Endothelial cell of umbilical vein (primary cell): ENCODE measurements around the gene MAP4K4. TPM values are rescaled to one million over a fixed set of nuclear protein-coding genes. Genes with fewer than 3 reads are reported as not detected.
"Not testable (repeated sequence)": the region's sequence is repeated elsewhere in the genome, so short reads cannot be mapped to it uniquely, and the experiment has no call there.

Source experiments
- BruUV-seq: library from RNA; stranded (reverse); fragments of 400-500 nt; replicated peaks from 2 replicates; lab custom pipeline; 2021; lab: Mats Ljungman, UMichigan
- CTCF ChIA-PET: fragments of 300-600, 350-600 bp; sonication (Branson Sonifier 250); formaldehyde crosslinking; loops from one replicate; lab custom pipeline; 2021; ENCODE audit warnings: antibody characterized with exemption, inconsistent platforms; lab: Charles Lee
- POLR2A ChIA-PET: fragments of 300-600, 350-600 bp; sonication (Branson Sonifier 250); formaldehyde crosslinking; loops from one replicate; lab custom pipeline; 2021; ENCODE audit warnings: antibody characterized with exemption, inconsistent platforms; lab: Charles Lee
- DNase-seq: peaks from one replicate; pipeline ENCODE4 v3.0.0-alpha.2; 2011; ENCODE audit warnings: low read depth, low spot score
- FAIRE-seq: peaks from 2 replicates; lab custom pipeline; 2011; peaks lifted over from hg19 to GRCh38; lab: Jason Lieb, UNC
- H2AFZ ChIP-seq: 2 replicates; pipeline ENCODE4 v1.6.0; 2012; ENCODE audit warnings: low read depth, low read length, control low read depth, inconsistent platforms
- H3K27ac ChIP-seq: 2 replicates; pipeline ENCODE4 v1.5.1; 2011; ENCODE audit warnings: low read depth, mild to moderate bottlenecking, control low read depth, low read length, moderate library complexity; ENCODE audit not compliant: insufficient read depth
- H3K27me3 ChIP-seq, 2 experiments: 2 replicates each; pipeline versions ENCODE4 v1.6.0 to v1.6.1; 2011; ENCODE audit warnings: low read length in 2 of 2, mixed read lengths in 1 of 2; ENCODE audit not compliant: control insufficient read depth in 2 of 2, insufficient read depth in 2 of 2
- H3K36me3 ChIP-seq, 2 experiments: 2 replicates in 1 of 2; 3 replicates in 1 of 2; pipeline ENCODE4 v1.5.1; 2011; ENCODE audit warnings: low read length in 2 of 2, mild to moderate bottlenecking in 1 of 2, moderate library complexity in 1 of 2; ENCODE audit not compliant: control insufficient read depth in 2 of 2, insufficient read depth in 2 of 2; ENCODE audit errors: extremely low read depth in 1 of 2
- H3K4me1 ChIP-seq: 3 replicates; pipeline ENCODE4 v1.5.1; 2011; ENCODE audit warnings: mild to moderate bottlenecking, low read length; ENCODE audit not compliant: control insufficient read depth, insufficient read depth; ENCODE audit errors: extremely low read depth
- H3K4me2 ChIP-seq: 2 replicates; pipeline ENCODE4 v1.6.1; 2011; ENCODE audit warnings: low read length, control low read depth, mixed read lengths; ENCODE audit not compliant: insufficient read depth
- H3K4me3 ChIP-seq, 3 experiments: fragments of 200-600 bp in 1 of 3; sonication (generic), shearing (Covaris generic) in 1 of 3; replicated peaks in 1 of 3; 2 replicates each; pipeline ENCODE4 v1.5.1; 2011 to 2016; ENCODE audit warnings: control low read depth in 3 of 3, low read length in 3 of 3, mild to moderate bottlenecking in 2 of 3, inconsistent platforms in 1 of 3, low read depth in 1 of 3, moderate library complexity in 1 of 3; ENCODE audit not compliant: insufficient read depth in 1 of 3
- H3K79me2 ChIP-seq: 2 replicates; pipeline ENCODE4 v1.6.0; 2012; ENCODE audit warnings: low read length, inconsistent platforms; ENCODE audit not compliant: control insufficient read depth, insufficient read depth
- H3K9ac ChIP-seq: replicated peaks from 2 replicates; pipeline ENCODE3; 2011; ENCODE audit warnings: low read length, control low read depth; ENCODE audit not compliant: insufficient read depth; ENCODE audit errors: extremely low read depth
- H3K9me1 ChIP-seq: replicated peaks from 3 replicates; pipeline ENCODE4 v1.6.0; 2011; ENCODE audit warnings: mild to moderate bottlenecking, low read length; ENCODE audit not compliant: control insufficient read depth, insufficient read depth; ENCODE audit errors: extremely low read depth
- H3K9me3 ChIP-seq: replicated peaks from 2 replicates; pipeline ENCODE4 v1.5.1; 2012; ENCODE audit warnings: low read length, inconsistent platforms; ENCODE audit not compliant: control insufficient read depth, insufficient read depth
- H4K20me1 ChIP-seq: replicated peaks from 2 replicates; pipeline ENCODE3; 2011; ENCODE audit warnings: mild to moderate bottlenecking, low read length; ENCODE audit not compliant: control insufficient read depth, insufficient read depth; ENCODE audit errors: extremely low read depth
- CTCF ChIP-seq, 2 donors: IDR thresholded peaks; 1 replicate in 1 of 2; 2 replicates in 1 of 2; pipeline ENCODE4 v1.5.1; 2011; ENCODE audit warnings: low read length in 2 of 2, mild to moderate bottlenecking in 2 of 2, moderate library complexity in 2 of 2, control low read depth in 1 of 2, inconsistent platforms in 1 of 2, low read depth in 1 of 2; ENCODE audit not compliant: insufficient read depth in 1 of 2; ENCODE audit errors: extremely low read depth in 1 of 2
- EZH2 ChIP-seq: IDR thresholded peaks from 2 replicates; pipeline ENCODE4 v1.6.1; 2012; ENCODE audit warnings: borderline replicate concordance, low read depth, mild to moderate bottlenecking, moderate library complexity, low read length, inconsistent platforms; ENCODE audit not compliant: severe bottlenecking
- JUN ChIP-seq: IDR thresholded peaks from 2 replicates; pipeline ENCODE4 v1.6.1; 2011; ENCODE audit warnings: borderline replicate concordance, low read depth; ENCODE audit not compliant: insufficient read length, insufficient read depth
- MYC ChIP-seq: IDR thresholded peaks from one replicate; pipeline ENCODE4 v1.6.1; 2011; ENCODE audit warnings: mild to moderate bottlenecking, low read depth, low read length
- POLR2A ChIP-seq: IDR thresholded peaks from 2 replicates; pipeline ENCODE4 v1.6.1; 2012; ENCODE audit warnings: low read depth, mild to moderate bottlenecking, control low read depth, low read length
- POLR2AphosphoS5 ChIP-seq: IDR thresholded peaks from 2 replicates; pipeline ENCODE4 v1.6.1; 2012; ENCODE audit warnings: low read depth, mild to moderate bottlenecking, control low read depth, low read length, moderate library complexity; ENCODE audit not compliant: insufficient read depth
- dilution Hi-C: fragments of 300-500 bp; cut with MboI; formaldehyde crosslinking; loops from one replicate; pipeline ENCODE4 v1.15.0; 2019; ENCODE audit warnings: low sequenced_read_pairs; ENCODE audit not compliant: extremely low pct_ligation_motif_present
- intact Hi-C: fragments of 100-400 bp; cut with micrococcal nuclease; formaldehyde crosslinking; loops from one replicate; pipeline ENCODE4 v1.10.0; 2022
- polyA plus RNA-seq, 4 experiments: library from polyadenylated mRNA; depleted of rRNA in 3 of 4; stranded (reverse) in 3 of 4; unstranded in 1 of 4; fragments of >200 nt; gene quantifications; 2 replicates each; pipeline versions ENCODE4 v1.2.1 to v1.2.3, GENCODE V29; 2011 to 2012; ENCODE audit warnings: missing spikeins in 1 of 4
- total RNA-seq: library from RNA; stranded (reverse); gene quantifications from 2 replicates; pipeline ENCODE4 v1.2.3, GENCODE V29; 2021

MAP4K4 gene
- total and polyA plus RNA-seq, 2 donors (not counting 3 experiments of a cell fraction or from before 2014, with no cell fraction given) = 79.4 to 269 TPM

DNA sequence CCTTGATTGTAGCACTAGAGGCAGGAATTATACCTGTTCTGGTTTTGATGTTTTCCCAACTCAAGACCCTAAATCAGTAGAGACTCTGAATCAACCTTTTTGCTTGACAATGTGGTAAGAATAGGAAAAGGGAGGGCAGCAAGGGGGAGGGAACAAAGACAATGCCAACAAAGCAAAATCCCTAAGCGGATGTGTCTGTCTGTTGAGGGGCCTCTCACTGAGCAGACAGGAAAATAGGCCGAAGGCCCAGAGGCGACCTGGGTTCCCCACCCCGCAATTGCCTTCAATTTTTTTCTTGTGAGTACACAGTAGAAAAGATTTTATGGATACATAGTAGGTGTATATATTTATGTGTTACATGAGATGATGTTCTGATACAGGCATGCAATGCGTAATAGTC lies 75.6 kb downstream of the MAP4K4 start:
- no peak for FAIRE-seq
- intact Hi-C loops = loop anchor here (5.0 kb wide), 2 partner anchors 256 to 356 kb away; no protein-coding TSS in a partner anchor

GRCh38 chr2:101773961-101774360 lies 76.5 kb downstream of the MAP4K4 start:
- Histone ChIP-seq H4K20me1 (peaks cover 48% of the 10 kb centered on the region), H3K79me2 (peaks cover 100% of the 10 kb centered on the region), H3K4me1 (peaks cover 37% of the 10 kb centered on the region)
- H3K9ac ChIP-seq, H2AFZ ChIP-seq, POLR2A ChIA-PET, BruUV-seq, H3K9me1 ChIP-seq, FAIRE-seq, H3K27ac ChIP-seq, CTCF ChIA-PET, H3K27me3 ChIP-seq, H3K36me3 ChIP-seq, DNase-seq, dilution Hi-C loops, H3K4me2 ChIP-seq, H3K4me3 ChIP-seq, H3K9me3 ChIP-seq: not testable (repeated sequence)
- intact Hi-C loops = loop anchor here (5.0 kb wide), 2 partner anchors 257 to 357 kb away; no protein-coding TSS in a partner anchor

More for the DNA sequence above, 75.6 kb downstream of the MAP4K4 start:
- no peak overlapping the region for H3K4me2 ChIP-seq
- no peak overlapping the region for H3K27ac ChIP-seq
- H3K79me2 ChIP-seq = peaks cover 100% of the 10 kb centered on the region
- peaks cover 44% of the 10 kb centered on the region for H3K4me1 ChIP-seq
- H3K9me3 ChIP-seq = no peaks in the 10 kb centered on the region
- H3K9ac ChIP-seq = no peak overlapping the region
- no TSS peak for BruUV-seq
- TF ChIP-seq CTCF (IDR thresholded peaks at IDR 0.05; ENCODE audit: extremely low read depth in 1 of 2, insufficient read depth in 1 of 2, low read depth in 1 of 2, low read length in 2 of 2) (no peak), EZH2 (no peak), POLR2AphosphoS5 (no peak), MYC (no peak), POLR2A (no peak), JUN (no peak)
- H3K9me1 ChIP-seq = no peaks in the 10 kb centered on the region
- ChIA-PET CTCF (no interaction called here), POLR2A (interaction anchor here (0.5 kb wide), 1 partner anchor 27 kb away, joined by 4 read pairs; no protein-coding TSS in a partner anchor)
- H3K27me3 ChIP-seq = no peaks in the 10 kb centered on the region
- H3K36me3 ChIP-seq = no peaks in the 10 kb centered on the region
- no peak for DNase-seq
- dilution Hi-C loops = no loop called here
- no peak overlapping the region for H2AFZ ChIP-seq
- peaks cover 40% of the 10 kb centered on the region for H4K20me1 ChIP-seq
- H3K4me3 ChIP-seq = no peak overlapping the region
